Stimulated activated memory B cell treated with anti-CD40 and anti-IgM and Interleukin-4, amounts not matched to agents 10 μg/mL and 1 μg/mL and 100 μg/mL, for 72 hours (primary cell): ENCODE measurements around the gene EME1.
A peak's percentile ranks its signal among the peaks of the same experiment; 100 is the strongest.
"Not testable (repeated sequence)": the region's sequence is repeated elsewhere in the genome, so short reads cannot be mapped to it uniquely, and the experiment has no call there.

ENCODE experiments used
- ATAC-seq: fragments of 150-1000 bp; cut with Tn5 transposase; 2 replicates; pipeline ENCODE4 v1.10.0; 2021
- H3K27ac Mint-ChIP-seq: one replicate; pipeline ENCODE4 v1.8.0; 2022; ENCODE audit warnings: mild to moderate bottlenecking, mixed read lengths
- H3K27me3 Mint-ChIP-seq: one replicate; pipeline ENCODE4 v1.8.0; 2022; ENCODE audit warnings: mixed read lengths
- H3K36me3 Mint-ChIP-seq: one replicate; pipeline ENCODE4 v1.8.0; 2022; ENCODE audit warnings: mixed read lengths
- H3K4me1 Mint-ChIP-seq: one replicate; pipeline ENCODE4 v1.8.0; 2022; ENCODE audit warnings: mixed read lengths
- H3K4me3 Mint-ChIP-seq: one replicate; pipeline ENCODE4 v1.8.0; 2022; ENCODE audit warnings: mild to moderate bottlenecking, moderate library complexity, mixed read lengths
- H3K9me3 Mint-ChIP-seq: one replicate; pipeline ENCODE4 v1.8.0; 2022; ENCODE audit warnings: mixed read lengths

Gene EME1

GRCh38 chr17:50389534-50389933 lies 16.5 kb downstream of the EME1 start:
- Mint-ChIP-seq H3K36me3 (peaks cover 84% of the 10 kb centered on the region), H3K27ac (no peak overlapping the region), H3K4me1 (peaks cover 36% of the 10 kb centered on the region), H3K9me3 (no peaks in the 10 kb centered on the region), H3K4me3 (no peak overlapping the region), H3K27me3 (no peaks in the 10 kb centered on the region)
- no peak for ATAC-seq

- Mint-ChIP-seq H3K4me3 (no peak overlapping the region), H3K36me3 (peaks cover 61% of the 10 kb centered on the region), H3K27me3 (no peaks in the 10 kb centered on the region), H3K9me3 (no peaks in the 10 kb centered on the region), H3K27ac (no peak overlapping the region), H3K4me1 (peaks cover 58% of the 10 kb centered on the region)
- ATAC-seq: no peak
These were observed 19.6 kb downstream of the EME1 start for GRCh38 chr17:50392621-50393020.

DNA sequence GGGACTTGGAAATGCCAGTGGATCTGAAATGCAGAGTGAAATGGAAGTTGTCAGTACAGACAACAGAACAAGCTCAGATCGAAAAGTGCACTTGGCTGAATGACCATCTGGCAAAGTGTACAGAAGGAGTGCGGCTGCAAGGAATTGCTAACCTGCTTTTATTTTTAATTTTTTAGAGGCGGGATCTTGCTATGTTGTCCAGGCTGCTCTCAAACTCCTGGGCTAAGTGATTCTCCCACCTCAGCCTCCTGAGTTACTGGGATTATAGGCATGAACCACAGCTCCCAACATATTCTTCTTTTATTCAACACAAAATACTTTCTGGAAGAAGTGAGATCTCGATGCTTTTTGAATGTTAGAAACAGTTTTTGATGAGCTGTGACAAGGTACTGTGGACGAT lies 20.7 kb downstream of the EME1 start:
- no peaks in the 10 kb centered on the region for H3K9me3 Mint-ChIP-seq
- peak overlapping the region; percentile 45 for H3K27ac Mint-ChIP-seq
- peaks cover 50% of the 10 kb centered on the region for H3K36me3 Mint-ChIP-seq
- ATAC-seq: no peak
- H3K4me3 Mint-ChIP-seq: no peak overlapping the region
- no peaks in the 10 kb centered on the region for H3K27me3 Mint-ChIP-seq
- H3K4me1 Mint-ChIP-seq: peaks cover 58% of the 10 kb centered on the region

- Mint-ChIP-seq H3K4me1 (peaks cover 58% of the 10 kb centered on the region), H3K9me3 (no peaks in the 10 kb centered on the region), H3K36me3 (peaks cover 42% of the 10 kb centered on the region), H3K27me3 (no peaks in the 10 kb centered on the region), H3K4me3 (no peak overlapping the region), H3K27ac (peak overlapping the region; percentile 80)
- ATAC-seq: no peak
These were observed 21.7 kb downstream of the EME1 start for GRCh38 chr17:50394711-50395110.

DNA sequence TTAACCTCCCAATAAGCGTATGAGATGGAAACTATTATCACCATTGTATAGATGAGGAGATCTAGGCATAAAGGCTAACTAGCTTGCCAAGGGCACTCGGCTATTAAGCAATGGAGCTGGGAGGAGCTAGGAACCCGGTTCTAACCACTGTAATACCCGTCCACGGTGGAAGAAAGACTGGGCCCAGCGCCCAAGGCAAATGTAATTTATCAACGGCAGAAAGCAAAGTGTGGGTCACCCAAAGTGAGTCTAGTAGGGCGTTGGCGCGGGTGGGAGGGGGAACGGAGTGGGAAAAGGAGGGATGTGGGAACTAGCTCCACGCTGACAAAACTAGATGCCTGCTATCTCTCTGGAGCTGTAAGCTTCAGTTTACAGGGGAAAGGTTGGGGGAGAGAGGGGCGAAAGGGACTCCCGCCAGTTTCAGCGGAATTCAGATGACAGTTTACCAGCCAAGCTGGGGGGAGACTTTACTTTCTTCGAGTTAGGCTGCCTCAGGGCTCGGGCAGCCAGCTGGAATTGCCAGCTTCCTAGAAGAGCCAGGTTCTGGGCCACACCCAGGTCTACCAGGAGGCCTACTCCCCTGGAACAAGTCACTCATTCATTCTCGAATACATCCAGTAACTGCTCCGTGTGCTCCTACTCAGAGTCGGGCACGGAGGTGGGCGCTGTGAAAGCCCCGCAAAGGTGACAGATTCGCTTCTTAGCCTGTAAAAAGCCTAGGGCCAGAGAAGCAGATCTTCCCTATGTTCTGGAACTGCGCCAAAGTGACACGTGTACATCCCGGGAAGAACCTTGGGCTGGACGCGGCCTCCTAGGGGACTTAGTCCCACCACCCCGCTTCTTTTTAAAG lies 23.5 kb downstream of the EME1 start:
- H3K27me3 Mint-ChIP-seq: no peaks in the 10 kb centered on the region
- no peaks in the 10 kb centered on the region for H3K9me3 Mint-ChIP-seq
- H3K4me1 Mint-ChIP-seq: peaks cover 47% of the 10 kb centered on the region
- peaks cover 34% of the 10 kb centered on the region for H3K36me3 Mint-ChIP-seq
- peak overlapping the region; percentile 95 for H3K4me3 Mint-ChIP-seq
- ATAC-seq: peak; percentile 25
- peak overlapping the region; percentile 80 for H3K27ac Mint-ChIP-seq

- peak within 1 kb of the TSS; percentile 80 for H3K27ac Mint-ChIP-seq
- H3K9me3 Mint-ChIP-seq: no peaks in the 10 kb centered on the region
- H3K4me3 Mint-ChIP-seq: peak within 1 kb of the TSS; percentile 95
- no peaks in the 10 kb centered on the region for H3K27me3 Mint-ChIP-seq
- peaks cover 39% of the 10 kb centered on the region for H3K4me1 Mint-ChIP-seq
- peaks cover 25% of the 10 kb centered on the region for H3K36me3 Mint-ChIP-seq
- ATAC-seq: peak; percentile 100
These were observed 24.3 kb downstream of the EME1 start, which contains the start of gene LRRC59 for GRCh38 chr17:50397111-50397918. TSS of gene LRRC59 (minus strand) at chr17:50397523. CDS start at chr17:50397317, 206 bp downstream.

DNA sequence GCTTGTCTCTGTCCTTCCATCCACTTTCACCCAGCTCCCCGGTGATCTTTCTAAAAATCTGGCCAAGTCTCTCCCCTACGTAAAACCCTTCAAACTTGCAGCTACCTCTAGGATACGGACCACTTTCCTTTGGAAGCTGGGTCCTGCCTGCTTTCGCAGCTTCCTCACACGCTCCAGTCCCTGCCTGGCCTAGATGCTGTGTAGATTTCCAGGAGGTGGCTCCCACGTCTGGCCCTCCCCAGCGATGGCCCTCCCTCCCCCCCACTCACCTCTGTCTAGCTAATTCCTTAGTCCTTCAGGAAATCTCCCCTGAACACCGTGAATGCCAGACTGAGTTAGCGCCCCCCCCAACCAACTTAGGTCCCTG lies 24.9 kb downstream of the EME1 start:
- peaks cover 38% of the 10 kb centered on the region for H3K4me1 Mint-ChIP-seq
- no peaks in the 10 kb centered on the region for H3K27me3 Mint-ChIP-seq
- H3K27ac Mint-ChIP-seq: peak overlapping the region; percentile 80
- ATAC-seq: no peak
- H3K36me3 Mint-ChIP-seq: peaks cover 19% of the 10 kb centered on the region
- peak overlapping the region; percentile 95 for H3K4me3 Mint-ChIP-seq
- no peaks in the 10 kb centered on the region for H3K9me3 Mint-ChIP-seq

- H3K9me3 Mint-ChIP-seq, H3K4me3 Mint-ChIP-seq, H3K27ac Mint-ChIP-seq, H3K27me3 Mint-ChIP-seq, ATAC-seq: not testable (repeated sequence)
- Mint-ChIP-seq H3K4me1 (peaks cover 32% of the 10 kb centered on the region), H3K36me3 (peaks cover 12% of the 10 kb centered on the region)
These were observed 25.6 kb downstream of the EME1 start for GRCh38 chr17:50398672-50399071.

- not testable (repeated sequence) for H3K4me3 Mint-ChIP-seq, H3K27ac Mint-ChIP-seq, H3K36me3 Mint-ChIP-seq, H3K9me3 Mint-ChIP-seq, ATAC-seq, H3K27me3 Mint-ChIP-seq
- H3K4me1 Mint-ChIP-seq: peaks cover 28% of the 10 kb centered on the region
These were observed 26.6 kb downstream of the EME1 start for GRCh38 chr17:50399591-50399990.

DNA sequence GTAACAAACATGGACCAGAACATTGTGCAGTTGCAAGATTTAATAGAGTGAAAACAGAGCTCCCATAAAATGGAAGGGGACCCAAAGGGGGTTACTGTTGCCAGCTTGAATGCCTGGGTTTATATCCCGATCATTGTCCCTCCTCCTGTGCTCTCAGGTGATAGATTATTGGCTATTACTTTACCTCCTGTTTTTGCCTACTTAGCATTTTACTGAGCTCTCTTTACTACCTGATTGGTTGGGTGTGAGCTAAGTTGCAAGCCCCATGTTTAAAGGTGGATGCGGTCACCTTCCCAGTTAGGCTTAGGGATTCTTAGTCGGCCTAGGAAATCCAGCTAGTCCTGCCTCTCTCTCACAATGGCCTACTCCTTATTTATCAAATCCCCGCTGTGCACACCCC lies 32.3 kb downstream of the EME1 start:
- ATAC-seq, H3K36me3 Mint-ChIP-seq, H3K4me3 Mint-ChIP-seq, H3K27ac Mint-ChIP-seq, H3K9me3 Mint-ChIP-seq, H3K4me1 Mint-ChIP-seq: not testable (repeated sequence)
- H3K27me3 Mint-ChIP-seq: peaks cover 29% of the 10 kb centered on the region

DNA sequence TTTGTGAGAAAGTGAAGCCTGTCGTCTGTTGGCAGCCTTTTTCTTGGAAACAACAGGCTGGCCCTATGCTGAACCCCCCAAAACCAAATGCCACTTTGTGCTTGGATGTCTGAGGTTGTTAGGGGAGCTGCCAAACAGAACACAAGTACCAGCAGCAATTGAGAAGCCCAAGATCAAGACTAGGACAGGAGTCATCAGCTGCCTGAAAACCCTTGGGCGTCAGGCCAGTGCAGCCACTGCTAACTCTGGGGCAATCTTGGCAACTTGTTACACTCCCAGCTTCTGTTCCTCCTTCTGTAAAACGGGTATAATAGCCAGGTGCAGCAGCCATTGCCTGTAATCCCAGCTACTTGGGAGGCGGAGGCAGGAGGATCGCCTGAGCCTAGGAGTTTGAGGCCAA lies 33.5 kb downstream of the EME1 start:
- Mint-ChIP-seq H3K36me3 (no peaks in the 10 kb centered on the region), H3K9me3 (no peaks in the 10 kb centered on the region), H3K27me3 (peaks cover 29% of the 10 kb centered on the region), H3K4me3 (no peak overlapping the region), H3K27ac (no peak overlapping the region), H3K4me1 (no peaks in the 10 kb centered on the region)
- no peak for ATAC-seq

- Mint-ChIP-seq H3K9me3 (peaks cover 4% of the 10 kb centered on the region), H3K27me3 (peaks cover 29% of the 10 kb centered on the region), H3K4me3 (no peak overlapping the region), H3K4me1 (no peaks in the 10 kb centered on the region), H3K36me3 (no peaks in the 10 kb centered on the region), H3K27ac (no peak overlapping the region)
- no peak for ATAC-seq
These were observed 34.9 kb downstream of the EME1 start for GRCh38 chr17:50407921-50408320.

DNA sequence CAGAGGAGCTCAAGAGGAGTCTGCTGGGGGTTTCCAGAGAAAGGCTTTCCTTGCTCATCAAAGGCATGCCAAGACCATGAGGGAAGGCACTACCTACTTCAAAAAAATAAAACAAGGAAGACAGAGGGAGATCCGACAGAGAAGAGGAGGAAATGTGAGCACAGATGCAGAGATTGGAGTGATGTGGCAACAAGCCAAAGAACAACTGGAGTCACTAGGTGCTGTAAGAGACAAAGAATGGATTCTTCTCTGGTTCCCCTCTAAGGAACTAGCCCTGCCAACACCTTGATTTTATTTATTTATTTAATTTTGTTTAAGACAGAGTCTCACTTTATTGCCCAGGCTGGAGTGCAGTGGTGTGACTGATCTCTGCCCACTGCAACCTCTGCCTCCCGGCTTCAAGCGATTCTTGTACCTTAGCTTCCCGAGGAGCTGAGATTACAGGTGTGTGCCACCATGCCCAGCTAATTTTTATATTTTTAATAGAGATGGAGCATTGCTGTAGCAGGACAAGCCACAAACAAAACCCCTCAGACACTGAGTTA lies 39.2 kb downstream of the EME1 start:
- no peaks in the 10 kb centered on the region for H3K27me3 Mint-ChIP-seq
- H3K4me1 Mint-ChIP-seq: peaks cover 7% of the 10 kb centered on the region
- no peaks in the 10 kb centered on the region for H3K36me3 Mint-ChIP-seq
- no peak overlapping the region for H3K4me3 Mint-ChIP-seq
- H3K27ac Mint-ChIP-seq: no peak overlapping the region
- ATAC-seq: no peak
- peaks cover 4% of the 10 kb centered on the region for H3K9me3 Mint-ChIP-seq

- peaks cover 6% of the 10 kb centered on the region for H3K36me3 Mint-ChIP-seq
- no peak overlapping the region for H3K27ac Mint-ChIP-seq
- H3K4me3 Mint-ChIP-seq: no peak overlapping the region
These were observed 41.8 kb downstream of the EME1 start for GRCh38 chr17:50414808-50415207.

GRCh38 chr17:50419577-50419976 lies 46.5 kb downstream of the EME1 start:
- H3K4me3 Mint-ChIP-seq, H3K27me3 Mint-ChIP-seq, ATAC-seq, H3K36me3 Mint-ChIP-seq, H3K9me3 Mint-ChIP-seq: not testable (repeated sequence)
- H3K27ac Mint-ChIP-seq: peak overlapping the region; percentile 88
- H3K4me1 Mint-ChIP-seq: peaks cover 40% of the 10 kb centered on the region

More at GRCh38 chr17:50414808-50415207, 41.8 kb downstream of the EME1 start:
- Mint-ChIP-seq H3K27me3 (no peaks in the 10 kb centered on the region), H3K4me1 (peaks cover 13% of the 10 kb centered on the region), H3K9me3 (peaks cover 10% of the 10 kb centered on the region)
- no peak for ATAC-seq
